Measurements from ENCODE around the gene ZMIZ1. TPM values are rescaled to one million over a fixed set of nuclear protein-coding genes. Genes with fewer than 3 reads are reported as not detected.

Gene ZMIZ1
- total and polyA plus RNA-seq, 2 experiments from 2014 or later: 9.2 to 30.9 TPM

DNA sequence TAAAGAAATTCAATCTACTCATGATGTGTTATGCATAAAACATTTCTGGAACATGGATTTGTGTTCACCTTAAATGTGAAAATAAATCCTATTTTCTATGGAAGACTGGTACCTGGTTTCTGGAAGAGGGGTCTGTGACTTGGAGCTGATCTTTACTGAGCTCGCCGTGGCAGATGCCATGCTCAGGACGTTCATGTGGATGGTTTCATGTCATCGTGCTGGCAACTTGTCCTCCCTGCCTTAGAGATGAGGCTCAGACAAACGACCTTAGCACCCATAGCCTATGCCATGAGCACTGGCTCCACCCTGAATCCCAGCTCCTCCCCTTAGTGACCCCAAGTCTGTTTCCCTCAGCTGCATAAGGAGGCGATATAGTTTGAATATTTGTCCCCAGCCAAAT lies 285.8 kb downstream of the ZMIZ1 start (continued):
- TF ChIP-seq NANOG (IDR thresholded peaks at IDR 0.05; ENCODE audit: borderline replicate concordance) (no peak), POLR2AphosphoS5 (IDR thresholded peaks at IDR 0.05; ENCODE audit: low read depth) (no peak), JUNB (IDR thresholded peaks at IDR 0.05; ENCODE audit: unreplicated experiment) (no peak), ZNF331 (CRISPR knock-in tag; IDR thresholded peaks at IDR 0.05; ENCODE audit: low read depth) (no peak), ZNF114 (CRISPR knock-in tag; IDR thresholded peaks at IDR 0.05) (no peak), CREB1 (CRISPR knock-in tag; IDR thresholded peaks at IDR 0.05; ENCODE audit: low read depth) (no peak), STAT1 (IDR thresholded peaks at IDR 0.05; ENCODE audit: unreplicated experiment) (no peak), EZH2 (IDR thresholded peaks at IDR 0.05; ENCODE audit: low read depth, unreplicated experiment) (no peak), EZH2phosphoT487 (IDR thresholded peaks at IDR 0.05; ENCODE audit: unreplicated experiment) (no peak)
- TF ChIP-seq, protein P1, sequence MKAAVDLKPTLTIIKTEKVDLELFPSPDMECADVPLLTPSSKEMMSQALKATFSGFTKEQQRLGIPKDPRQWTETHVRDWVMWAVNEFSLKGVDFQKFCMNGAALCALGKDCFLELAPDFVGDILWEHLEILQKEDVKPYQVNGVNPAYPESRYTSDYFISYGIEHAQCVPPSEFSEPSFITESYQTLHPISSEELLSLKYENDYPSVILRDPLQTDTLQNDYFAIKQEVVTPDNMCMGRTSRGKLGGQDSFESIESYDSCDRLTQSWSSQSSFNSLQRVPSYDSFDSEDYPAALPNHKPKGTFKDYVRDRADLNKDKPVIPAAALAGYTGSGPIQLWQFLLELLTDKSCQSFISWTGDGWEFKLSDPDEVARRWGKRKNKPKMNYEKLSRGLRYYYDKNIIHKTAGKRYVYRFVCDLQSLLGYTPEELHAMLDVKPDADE (IDR thresholded peaks at IDR 0.05): no peak
- TF ChIP-seq, protein P2, sequence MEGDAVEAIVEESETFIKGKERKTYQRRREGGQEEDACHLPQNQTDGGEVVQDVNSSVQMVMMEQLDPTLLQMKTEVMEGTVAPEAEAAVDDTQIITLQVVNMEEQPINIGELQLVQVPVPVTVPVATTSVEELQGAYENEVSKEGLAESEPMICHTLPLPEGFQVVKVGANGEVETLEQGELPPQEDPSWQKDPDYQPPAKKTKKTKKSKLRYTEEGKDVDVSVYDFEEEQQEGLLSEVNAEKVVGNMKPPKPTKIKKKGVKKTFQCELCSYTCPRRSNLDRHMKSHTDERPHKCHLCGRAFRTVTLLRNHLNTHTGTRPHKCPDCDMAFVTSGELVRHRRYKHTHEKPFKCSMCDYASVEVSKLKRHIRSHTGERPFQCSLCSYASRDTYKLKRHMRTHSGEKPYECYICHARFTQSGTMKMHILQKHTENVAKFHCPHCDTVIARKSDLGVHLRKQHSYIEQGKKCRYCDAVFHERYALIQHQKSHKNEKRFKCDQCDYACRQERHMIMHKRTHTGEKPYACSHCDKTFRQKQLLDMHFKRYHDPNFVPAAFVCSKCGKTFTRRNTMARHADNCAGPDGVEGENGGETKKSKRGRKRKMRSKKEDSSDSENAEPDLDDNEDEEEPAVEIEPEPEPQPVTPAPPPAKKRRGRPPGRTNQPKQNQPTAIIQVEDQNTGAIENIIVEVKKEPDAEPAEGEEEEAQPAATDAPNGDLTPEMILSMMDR (conservative IDR thresholded peaks at IDR 0.05; ENCODE audit: low read depth in 2 of 2): no peak

DNA sequence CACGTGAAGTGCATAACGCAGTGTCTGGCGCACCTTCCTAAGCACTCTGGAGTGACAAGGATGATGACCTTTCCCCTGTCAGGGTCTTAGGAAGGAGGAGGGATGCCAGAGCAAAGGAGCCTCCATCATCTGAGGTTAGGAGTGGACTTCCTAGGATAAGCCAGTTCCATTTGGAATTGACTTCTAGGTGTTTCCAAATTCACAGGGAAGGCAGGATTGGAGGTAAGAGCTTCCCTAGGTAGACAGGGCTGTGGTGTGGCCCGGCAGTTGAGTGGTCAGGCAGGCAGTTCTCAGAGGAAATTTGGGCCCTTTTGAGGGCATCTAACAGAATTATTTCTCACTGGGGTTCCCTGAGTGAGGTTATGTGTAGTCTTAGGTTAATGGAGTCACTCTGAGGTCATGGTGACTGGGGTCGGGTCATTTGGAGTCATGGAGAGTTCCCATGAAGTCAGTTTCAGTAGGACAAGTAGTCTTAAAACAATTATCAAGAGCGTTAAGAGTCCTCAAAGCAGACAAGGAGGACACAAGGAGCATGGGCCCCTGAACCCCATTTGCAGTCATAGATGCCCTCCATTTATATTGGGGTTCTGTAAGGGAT lies 286.8 kb downstream of the ZMIZ1 start:
- DNase-seq (ENCODE audit: low spot score): no peak
- no peak overlapping the region for H3K4me3 Mint-ChIP-seq
- no peaks in the 10 kb centered on the region for H3F3A ChIP-seq (replicated peaks; ENCODE audit: low read depth)
- H3K36me3 ChIP-seq (ENCODE audit: insufficient read depth): no peaks in the 10 kb centered on the region; the same call in 1 of the 2 replicates
- ATAC-seq: no peak
- no peak overlapping the region for H3K27ac Mint-ChIP-seq
- no peaks in the 10 kb centered on the region for H3K4me1 ChIP-seq (ENCODE audit: insufficient read depth)
- H3K27ac ChIP-seq (ENCODE audit: low read depth): no peak overlapping the region
- no peaks in the 10 kb centered on the region for H3K27me3 ChIP-seq (ENCODE audit: insufficient read depth)
- H3K36me3 Mint-ChIP-seq (ENCODE audit: low read depth): peaks cover 62% of the 10 kb centered on the region
- H3K4me3 ChIP-seq: no peak overlapping the region
- H2AFZ ChIP-seq: no peak overlapping the region
- no peaks in the 10 kb centered on the region for H3K9me2 ChIP-seq (ENCODE audit: insufficient read depth)
- peaks cover 13% of the 10 kb centered on the region; the same call in 1 of the 2 replicates for H4K20me1 ChIP-seq (replicated peaks; ENCODE audit: insufficient read depth)
- H3K27me3 Mint-ChIP-seq (ENCODE audit: insufficient read depth, low read depth, poor library complexity): peaks cover 6% of the 10 kb centered on the region
- H3K9me3 Mint-ChIP-seq: no peaks in the 10 kb centered on the region
- no peaks in the 10 kb centered on the region for H3K4me1 Mint-ChIP-seq
- no peak overlapping the region for H3K4me2 ChIP-seq
- no peaks in the 10 kb centered on the region for H3K79me2 ChIP-seq (replicated peaks; ENCODE audit: insufficient read depth)
- TF ChIP-seq, protein P1 (IDR thresholded peaks at IDR 0.05): no peak
- TF ChIP-seq CREB1 (CRISPR knock-in tag; IDR thresholded peaks at IDR 0.05; ENCODE audit: low read depth) (no peak), ZNF331 (CRISPR knock-in tag; IDR thresholded peaks at IDR 0.05; ENCODE audit: low read depth) (no peak), EZH2 (IDR thresholded peaks at IDR 0.05; ENCODE audit: low read depth, unreplicated experiment) (no peak), ZNF114 (CRISPR knock-in tag; IDR thresholded peaks at IDR 0.05) (no peak), EZH2phosphoT487 (IDR thresholded peaks at IDR 0.05; ENCODE audit: unreplicated experiment) (no peak), STAT1 (IDR thresholded peaks at IDR 0.05; ENCODE audit: unreplicated experiment) (no peak)
- TF ChIP-seq, protein P2 (conservative IDR thresholded peaks at IDR 0.05; ENCODE audit: low read depth in 2 of 2): no peak

Data from GM23338 (cell line).